Measurements from ENCODE around the gene LMO4.

The LMO4 gene

GRCh38 chr1:87327376-87328271, 1.1 kb upstream of the LMO4 start:
- TF ChIP-seq CTCF (IDR thresholded peaks at IDR 0.05; ENCODE audit: low read depth, low read length) = no peak
- DNase-seq (ENCODE audit: extremely low read depth, low read depth) = no peak

GRCh38 chr1:87329051-87329525, 408 bp downstream of the LMO4 start:
- no peak for TF ChIP-seq CTCF (IDR thresholded peaks at IDR 0.05; ENCODE audit: low read depth, low read length)
- DNase-seq (ENCODE audit: extremely low read depth, low read depth) = no peak

GRCh38 chr1:87329526-87330056, 911 bp downstream of the LMO4 start:
- no peak for TF ChIP-seq CTCF (IDR thresholded peaks at IDR 0.05; ENCODE audit: low read depth, low read length)
- DNase-seq (ENCODE audit: extremely low read depth, low read depth) = no peak

- no peak for DNase-seq (ENCODE audit: extremely low read depth, low read depth)
- no peak for TF ChIP-seq CTCF (IDR thresholded peaks at IDR 0.05; ENCODE audit: low read depth, low read length)
Measured at GRCh38 chr1:87330057-87330884, 1.6 kb downstream of the LMO4 start.

GRCh38 chr1:87330885-87331364, 2.2 kb downstream of the LMO4 start:
- DNase-seq (ENCODE audit: extremely low read depth, low read depth) = no peak
- TF ChIP-seq CTCF (IDR thresholded peaks at IDR 0.05; ENCODE audit: low read depth, low read length) = no peak

GRCh38 chr1:87331365-87332241, 2.9 kb downstream of the LMO4 start:
- DNase-seq (ENCODE audit: extremely low read depth, low read depth) = no peak
- peak; percentile 13 for TF ChIP-seq CTCF (IDR thresholded peaks at IDR 0.05; ENCODE audit: low read depth, low read length)

All from AG09319 (cell line).